ENCODE measurements around the gene PROK1. TPM values are rescaled to one million over a fixed set of nuclear protein-coding genes. Genes with fewer than 3 reads are reported as not detected.

Gene PROK1
- total and polyA plus RNA-seq, 2 of the 4 experiments (the other 2 are of a cell fraction) = not detected

GRCh38 chr1:110485725-110486124 is 34.8 kb downstream of the PROK1 start:
- no peak overlapping the region for H3K9ac ChIP-seq (ENCODE audit: low read depth, low read length)
- no TSS peak for BruUV-seq (replicated peaks)
- H2AK5ac ChIP-seq (ENCODE audit: low read depth, low read length) = no peak overlapping the region
- no peak overlapping the region for H3K23ac ChIP-seq (ENCODE audit: low read depth, low read length)
- CTCF ChIA-PET = interaction anchor here (3.3 kb wide), 1 partner anchor 10 kb away, joined by 10 read pairs; no protein-coding TSS in a partner anchor
- TF ChIP-seq MXI1 (IDR thresholded peaks at IDR 0.05; ENCODE audit: borderline replicate concordance, low read depth, low read length) (no peak), RAD21 (IDR thresholded peaks at IDR 0.05; ENCODE audit: low read length) (no peak), POLR2A (IDR thresholded peaks at IDR 0.05; ENCODE audit: low read depth, low read length) (no peak), BHLHE40 (IDR thresholded peaks at IDR 0.05; ENCODE audit: low read depth, low read length) (no peak), MAZ (IDR thresholded peaks at IDR 0.05; ENCODE audit: borderline replicate concordance, low read depth, low read length) (no peak), ELK1 (IDR thresholded peaks at IDR 0.05; ENCODE audit: borderline replicate concordance, low read depth, low read length) (no peak), RFX5 (IDR thresholded peaks at IDR 0.05; ENCODE audit: low read depth, low read length) (no peak), NFE2L2 (IDR thresholded peaks at IDR 0.05; ENCODE audit: low read depth, low read length) (no peak), FOS (IDR thresholded peaks at IDR 0.05; ENCODE audit: low read depth, low read length) (no peak), MAFK (IDR thresholded peaks at IDR 0.05; ENCODE audit: low read depth, low read length) (no peak), SMC3 (IDR thresholded peaks at IDR 0.05; ENCODE audit: low read depth, low read length) (no peak), USF2 (IDR thresholded peaks at IDR 0.05; ENCODE audit: low read depth, low read length) (no peak), CHD1 (IDR thresholded peaks at IDR 0.05; ENCODE audit: low read depth, low read length) (no peak), CEBPB (IDR thresholded peaks at IDR 0.05; ENCODE audit: low read depth, low read length) (no peak), CTCF (conservative IDR thresholded peaks at IDR 0.05; ENCODE audit: low read depth, low read length) (no peak), RCOR1 (IDR thresholded peaks at IDR 0.05; ENCODE audit: insufficient replicate concordance, low read length) (no peak)
- no CpG with 5 or more reads among the region's 2 CpGs for WGBS, 2 experiments (ENCODE audit: extremely low coverage in 2 of 2, insufficient read length in 1 of 2)
- no peaks in the 10 kb centered on the region for H3K79me1 ChIP-seq (ENCODE audit: low read depth in 1 of 2, low read length in 2 of 2)
- H2AK9ac ChIP-seq (replicated peaks; ENCODE audit: low read depth, low read length, poor library complexity) = no peak overlapping the region
- H3K9me3 ChIP-seq (ENCODE audit: control insufficient read depth, insufficient read depth, low read length) = no peaks in the 10 kb centered on the region
- no peak overlapping the region for H3K56ac ChIP-seq (ENCODE audit: extremely low read depth, insufficient read depth, low read length)
- H3K4me1 ChIP-seq (ENCODE audit: control insufficient read depth, insufficient read depth, low read length) = peaks cover 2% of the 10 kb centered on the region; the same call in 1 of the 2 replicates
- no peak overlapping the region for H4K8ac ChIP-seq (ENCODE audit: low read depth in 2 of 2, low read length in 2 of 2)
- H4K20me1 ChIP-seq (ENCODE audit: insufficient read depth, low read length) = no peaks in the 10 kb centered on the region
- dilution Hi-C loops (cut with HindIII; ENCODE audit: low sequenced_read_pairs, unreplicated experiment) (no loop called here), in situ Hi-C loops (cut with MboI; ENCODE audit: low sequenced_read_pairs) (no loop called here), intact Hi-C loops (cut with micrococcal nuclease) (no loop called here)
- no peak overlapping the region for H2AFZ ChIP-seq (replicated peaks; ENCODE audit: low read length, poor library complexity)
- peaks cover 23% of the 10 kb centered on the region for H3K27me3 ChIP-seq (ENCODE audit: control insufficient read depth, insufficient read depth, low read length)
- H3K4ac ChIP-seq (ENCODE audit: low read depth, low read length) = no peak overlapping the region
- H4K91ac ChIP-seq (ENCODE audit: insufficient read depth, low read depth, low read length) = no peak overlapping the region
- no peak overlapping the region for H3K4me3 ChIP-seq (ENCODE audit: insufficient read depth, low read depth, low read length)
- no peak for DNase-seq
- no peak overlapping the region for H4K5ac ChIP-seq (ENCODE audit: low read depth, low read length)
- no peak overlapping the region for H3K4me2 ChIP-seq (ENCODE audit: low read depth, low read length)
- H3K14ac ChIP-seq (replicated peaks; ENCODE audit: low read depth, low read length) = no peak overlapping the region
- POLR2A ChIA-PET (ENCODE audit: unreplicated experiment) = no interaction called here
- H2BK120ac ChIP-seq (ENCODE audit: low read depth, low read length) = no peak overlapping the region
- no peak overlapping the region for H2BK5ac ChIP-seq (ENCODE audit: low read depth, low read length, poor library complexity, severe bottlenecking)
- H3K36me3 ChIP-seq (ENCODE audit: control insufficient read depth, insufficient read depth, low read length) = no peaks in the 10 kb centered on the region
- H2BK15ac ChIP-seq (ENCODE audit: low read depth, low read length) = no peak overlapping the region
- H3K27ac ChIP-seq (ENCODE audit: insufficient read depth, low read length) = no peak overlapping the region
- ATAC-seq (ENCODE audit: low read depth) = no peak
- no peak overlapping the region for H3K18ac ChIP-seq (ENCODE audit: low read depth, low read length)
- H2BK20ac ChIP-seq (ENCODE audit: low read depth, low read length) = no peak overlapping the region
- no peaks in the 10 kb centered on the region for H3K9me1 ChIP-seq (ENCODE audit: insufficient read depth, low read length)
